Measurements from ENCODE around the gene FBN2.

GRCh38 chr5:128516978-128517377, 21.1 kb downstream of the FBN2 start:
- TF ChIP-seq GATA2 (IDR thresholded peaks at IDR 0.05; ENCODE audit: low read depth, low read length), result no peak
- no peak for TF ChIP-seq GATA3 (IDR thresholded peaks at IDR 0.05; ENCODE audit: low read depth, low read length)

Measured in SH-SY5Y (cell line).